Measurements from ENCODE around the gene DIP2B.
"Not testable (repeated sequence)": the region's sequence is repeated elsewhere in the genome, so short reads cannot be mapped to it uniquely, and the experiment has no call there.

The DIP2B gene

GRCh38 chr12:50483488-50483887 is 21.3 kb upstream of the DIP2B start:
- no peak overlapping the region for H3K4me3 ChIP-seq (ENCODE audit: low read depth, low read length)
- TF ChIP-seq CTCF (IDR thresholded peaks at IDR 0.05; ENCODE audit: control insufficient read depth, extremely low read depth, insufficient read depth), result no peak
- no peak for DNase-seq (ENCODE audit: low read depth)

GRCh38 chr12:50488801-50489200 is 16.0 kb upstream of the DIP2B start:
- no peak for DNase-seq (ENCODE audit: low read depth)
- no peak for TF ChIP-seq CTCF (IDR thresholded peaks at IDR 0.05; ENCODE audit: control insufficient read depth, extremely low read depth, insufficient read depth)
- H3K4me3 ChIP-seq (ENCODE audit: low read depth, low read length), result no peak overlapping the region

GRCh38 chr12:50498119-50498518 is 6.7 kb upstream of the DIP2B start:
- DNase-seq (ENCODE audit: low read depth), result not testable (repeated sequence)

GRCh38 chr12:50505675-50506530 is 1.1 kb downstream of the DIP2B start:
- DNase-seq (ENCODE audit: low read depth), result no peak
- no peak for TF ChIP-seq CTCF (IDR thresholded peaks at IDR 0.05; ENCODE audit: control insufficient read depth, extremely low read depth, insufficient read depth)
- H3K4me3 ChIP-seq (ENCODE audit: low read depth, low read length), result peak overlapping the region; percentile 78

More at GRCh38 chr12:50498119-50498518, 6.7 kb upstream of the DIP2B start:
- not testable (repeated sequence) for H3K4me3 ChIP-seq (ENCODE audit: low read depth, low read length)

- H3K4me3 ChIP-seq (ENCODE audit: low read depth, low read length), result no peak overlapping the region
- no peak for TF ChIP-seq CTCF (IDR thresholded peaks at IDR 0.05; ENCODE audit: control insufficient read depth, extremely low read depth, insufficient read depth)
- no peak for DNase-seq (ENCODE audit: low read depth)
Measured at GRCh38 chr12:50506753-50507473, 2.1 kb downstream of the DIP2B start.

- H3K4me3 ChIP-seq (ENCODE audit: low read depth, low read length), result no peak overlapping the region
- no peak for DNase-seq (ENCODE audit: low read depth)
- no peak for TF ChIP-seq CTCF (IDR thresholded peaks at IDR 0.05; ENCODE audit: control insufficient read depth, extremely low read depth, insufficient read depth)
Measured at GRCh38 chr12:50507474-50507838, 2.7 kb downstream of the DIP2B start.

- DNase-seq (ENCODE audit: low read depth), result no peak
- TF ChIP-seq CTCF (IDR thresholded peaks at IDR 0.05; ENCODE audit: control insufficient read depth, extremely low read depth, insufficient read depth), result no peak
Measured at GRCh38 chr12:50507930-50508329, 3.1 kb downstream of the DIP2B start.

More at GRCh38 chr12:50507930-50508329, 3.1 kb downstream of the DIP2B start:
- no peak overlapping the region for H3K4me3 ChIP-seq (ENCODE audit: low read depth, low read length)
